Body of pancreas (tissue), 4 donors: Measurements from ENCODE around the gene SYNGR4.

ENCODE experiments used
- CTCF ChIP-seq, 7 experiments: fragments of 450-650 bp in 4 of 7; fragments of 200-600 bp in 3 of 7; sonication (generic) in 3 of 7; IDR thresholded peaks; one replicate each; pipeline ENCODE4 v1.5.1; 2016 to 2019; ENCODE audit warnings: antibody characterized with exemption in 7 of 7
- POLR2A ChIP-seq, 3 donors: fragments of 450-650 bp; IDR thresholded peaks; one replicate each; pipeline ENCODE4 v1.6.1; 2016; ENCODE audit warnings: antibody characterized with exemption in 3 of 3, mild to moderate bottlenecking in 2 of 3

- TF ChIP-seq CTCF (IDR thresholded peaks at IDR 0.05) (no peak), POLR2A (IDR thresholded peaks at IDR 0.05) (no peak)
Observed at GRCh38 chr19:48418317-48419064, 54.3 kb downstream of the SYNGR4 start.
